ENCODE measurements around the gene THAP3. TPM values are rescaled to one million over a fixed set of nuclear protein-coding genes. Genes with fewer than 3 reads are reported as not detected.

Gene THAP3
- total and polyA plus RNA-seq, 2 donors (not counting 1 experiment from before 2014, with no cell fraction given): 5.3 to 35.5 TPM

- H4K20me1 ChIP-seq (ENCODE audit: control insufficient read depth, extremely low read depth, insufficient read depth, low read length): no peaks in the 10 kb centered on the region
- no peak overlapping the region for H3K9ac ChIP-seq (ENCODE audit: insufficient read depth, low read length)
- H3K4me3 ChIP-seq (replicated peaks in 1 of 4; ENCODE audit: control extremely low read depth in 1 of 4, insufficient read depth in 1 of 4, low read depth in 3 of 4, low read length in 4 of 4): no peak overlapping the region
- no peak for DNase-seq (ENCODE audit: low read depth in 2 of 2)
- no peak overlapping the region for H3K27ac ChIP-seq (ENCODE audit: insufficient read depth, low read length)
- no peak overlapping the region for H2AFZ ChIP-seq (ENCODE audit: low read length)
- H3K36me3 ChIP-seq (ENCODE audit: control insufficient read depth, insufficient read depth, low read length): peaks cover 6% of the 10 kb centered on the region
- H3K9me3 ChIP-seq (ENCODE audit: control insufficient read depth, insufficient read depth, low read depth, low read length): no peaks in the 10 kb centered on the region
- no peak overlapping the region for H3K4me2 ChIP-seq (ENCODE audit: extremely low read depth, insufficient read depth, low read length)
- no peak for TF ChIP-seq CTCF (conservative IDR thresholded peaks at IDR 0.05 in 1 of 2, IDR thresholded peaks at IDR 0.05 in 1 of 2; ENCODE audit: low read depth in 1 of 2, low read length in 2 of 2)
- no peak for TF ChIP-seq EZH2 (IDR thresholded peaks at IDR 0.05; ENCODE audit: low read length, missing control alignments)
- H3K4me1 ChIP-seq (ENCODE audit: control insufficient read depth, extremely low read depth, insufficient read depth, low read length): no peaks in the 10 kb centered on the region
- H3K79me2 ChIP-seq (ENCODE audit: control insufficient read depth, insufficient read depth, low read length): no peaks in the 10 kb centered on the region
- H3K27me3 ChIP-seq (ENCODE audit: control insufficient read depth, insufficient read depth, low read length): no peaks in the 10 kb centered on the region
These were observed 42.0 kb downstream of the THAP3 start for GRCh38 chr1:6666696-6667095.

GRCh38 chr1:6667139-6667538, 42.5 kb downstream of the THAP3 start:
- Histone ChIP-seq H3K27ac (ENCODE audit: insufficient read depth, low read length) (no peak overlapping the region), H3K4me1 (ENCODE audit: control insufficient read depth, extremely low read depth, insufficient read depth, low read length) (no peaks in the 10 kb centered on the region), H3K36me3 (ENCODE audit: control insufficient read depth, insufficient read depth, low read length) (peaks cover 6% of the 10 kb centered on the region), H3K79me2 (ENCODE audit: control insufficient read depth, insufficient read depth, low read length) (no peaks in the 10 kb centered on the region), H4K20me1 (ENCODE audit: control insufficient read depth, extremely low read depth, insufficient read depth, low read length) (no peaks in the 10 kb centered on the region), H2AFZ (ENCODE audit: low read length) (no peak overlapping the region), H3K4me3 (replicated peaks in 1 of 4; ENCODE audit: control extremely low read depth in 1 of 4, insufficient read depth in 1 of 4, low read depth in 3 of 4, low read length in 4 of 4) (no peak overlapping the region), H3K27me3 (ENCODE audit: control insufficient read depth, insufficient read depth, low read length) (no peaks in the 10 kb centered on the region), H3K4me2 (ENCODE audit: extremely low read depth, insufficient read depth, low read length) (no peak overlapping the region), H3K9me3 (ENCODE audit: control insufficient read depth, insufficient read depth, low read depth, low read length) (no peaks in the 10 kb centered on the region), H3K9ac (ENCODE audit: insufficient read depth, low read length) (no peak overlapping the region)
- TF ChIP-seq EZH2 (IDR thresholded peaks at IDR 0.05; ENCODE audit: low read length, missing control alignments) (no peak), CTCF (conservative IDR thresholded peaks at IDR 0.05 in 1 of 2, IDR thresholded peaks at IDR 0.05 in 1 of 2; ENCODE audit: low read depth in 1 of 2, low read length in 2 of 2) (no peak)
- DNase-seq (ENCODE audit: low read depth in 2 of 2): no peak

GRCh38 chr1:6668503-6668902, 43.8 kb downstream of the THAP3 start:
- DNase-seq (ENCODE audit: low read depth in 2 of 2): no peak
- H4K20me1 ChIP-seq (ENCODE audit: control insufficient read depth, extremely low read depth, insufficient read depth, low read length): no peaks in the 10 kb centered on the region
- H3K27me3 ChIP-seq (ENCODE audit: control insufficient read depth, insufficient read depth, low read length): no peaks in the 10 kb centered on the region
- no peaks in the 10 kb centered on the region for H3K79me2 ChIP-seq (ENCODE audit: control insufficient read depth, insufficient read depth, low read length)
- H3K9ac ChIP-seq (ENCODE audit: insufficient read depth, low read length): no peak overlapping the region
- H3K4me1 ChIP-seq (ENCODE audit: control insufficient read depth, extremely low read depth, insufficient read depth, low read length): no peaks in the 10 kb centered on the region
- no peak for TF ChIP-seq EZH2 (IDR thresholded peaks at IDR 0.05; ENCODE audit: low read length, missing control alignments)
- no peak for TF ChIP-seq CTCF (conservative IDR thresholded peaks at IDR 0.05 in 1 of 2, IDR thresholded peaks at IDR 0.05 in 1 of 2; ENCODE audit: low read depth in 1 of 2, low read length in 2 of 2)
- H3K9me3 ChIP-seq (ENCODE audit: control insufficient read depth, insufficient read depth, low read depth, low read length): no peaks in the 10 kb centered on the region
- H2AFZ ChIP-seq (ENCODE audit: low read length): no peak overlapping the region
- peaks cover 6% of the 10 kb centered on the region for H3K36me3 ChIP-seq (ENCODE audit: control insufficient read depth, insufficient read depth, low read length)
- no peak overlapping the region for H3K27ac ChIP-seq (ENCODE audit: insufficient read depth, low read length)
- no peak overlapping the region for H3K4me3 ChIP-seq (replicated peaks in 1 of 4; ENCODE audit: control extremely low read depth in 1 of 4, insufficient read depth in 1 of 4, low read depth in 3 of 4, low read length in 4 of 4)
- H3K4me2 ChIP-seq (ENCODE audit: extremely low read depth, insufficient read depth, low read length): no peak overlapping the region
